ENCODE measurements around the gene TUBB2B.
A peak's percentile ranks its signal among the peaks of the same experiment; 100 is the strongest.

TUBB2B gene

GRCh38 chr6:3202999-3203696 is 24.3 kb downstream of the TUBB2B start:
- Histone ChIP-seq H3K9me3 (ENCODE audit: control insufficient read depth, low read length) (peaks cover 6% of the 10 kb centered on the region), H2BK5ac (ENCODE audit: low read depth, low read length, poor library complexity, severe bottlenecking) (no peak overlapping the region), H3K27me3 (ENCODE audit: control insufficient read depth in 1 of 2, insufficient read depth in 1 of 2, low read length in 2 of 2) (peaks cover 0 to 11% of the 10 kb centered on the region in 2 experiments), H2BK15ac (ENCODE audit: low read depth, poor library complexity, severe bottlenecking) (no peak overlapping the region), H3K4me1 (ENCODE audit: control insufficient read depth, insufficient read depth, low read depth, low read length) (peaks cover 1% of the 10 kb centered on the region), H2BK120ac (ENCODE audit: low read depth, low read length) (no peak overlapping the region), H2BK12ac (ENCODE audit: low read length in 2 of 2) (no peak overlapping the region), H3K18ac (ENCODE audit: low read depth in 1 of 2, low read length in 2 of 2) (no peak overlapping the region), H3K14ac (ENCODE audit: low read length in 2 of 2) (no peak overlapping the region), H4K91ac (ENCODE audit: low read length) (no peak overlapping the region), H3K79me1 (replicated peaks; ENCODE audit: low read length, poor library complexity, severe bottlenecking) (no peaks in the 10 kb centered on the region), H2AFZ (ENCODE audit: low read depth, low read length) (no peak overlapping the region), H3K4ac (ENCODE audit: low read depth in 1 of 2, low read length in 2 of 2) (no peak overlapping the region), H3K27ac (ENCODE audit: low read length, poor library complexity, severe bottlenecking) (no peak overlapping the region), H3K4me3 (ENCODE audit: insufficient read depth in 1 of 2, low read depth in 1 of 2, low read length in 2 of 2) (no peak overlapping the region), H3K23ac (ENCODE audit: low read length in 2 of 2) (no peak overlapping the region), H3K9ac (ENCODE audit: low read length) (no peak overlapping the region), H3K36me3 (ENCODE audit: control insufficient read depth in 1 of 2, insufficient read depth in 2 of 2, low read depth in 1 of 2, low read length in 2 of 2) (no peaks in the 10 kb centered on the region), H4K8ac (ENCODE audit: low read length) (no peak overlapping the region), H3K4me2 (ENCODE audit: low read length, poor library complexity, severe bottlenecking) (no peak overlapping the region), H2AK5ac (ENCODE audit: low read length, severe bottlenecking) (no peak overlapping the region)
- WGBS, result 82% methylated on average over 7 of the region's 7 CpGs
- DNase-seq, result peak; percentile 74

GRCh38 chr6:3201388-3201787 is 26.1 kb downstream of the TUBB2B start:
- Histone ChIP-seq H4K8ac (ENCODE audit: low read length) (no peak overlapping the region), H3K27ac (ENCODE audit: low read length, poor library complexity, severe bottlenecking) (no peak overlapping the region), H2AFZ (ENCODE audit: low read depth, low read length) (no peak overlapping the region), H2BK15ac (ENCODE audit: low read depth, poor library complexity, severe bottlenecking) (no peak overlapping the region), H2AK5ac (ENCODE audit: low read length, severe bottlenecking) (no peak overlapping the region), H3K9me3 (ENCODE audit: control insufficient read depth, low read length) (peaks cover 6% of the 10 kb centered on the region), H3K23ac (ENCODE audit: low read length in 2 of 2) (no peak overlapping the region), H2BK12ac (ENCODE audit: low read length in 2 of 2) (no peak overlapping the region), H3K9ac (ENCODE audit: low read length) (no peak overlapping the region), H3K4me2 (ENCODE audit: low read length, poor library complexity, severe bottlenecking) (no peak overlapping the region), H3K4me1 (ENCODE audit: control insufficient read depth, insufficient read depth, low read depth, low read length) (no peaks in the 10 kb centered on the region), H3K4me3 (ENCODE audit: insufficient read depth in 1 of 2, low read depth in 1 of 2, low read length in 2 of 2) (no peak overlapping the region), H3K4ac (ENCODE audit: low read depth in 1 of 2, low read length in 2 of 2) (no peak overlapping the region), H2BK120ac (ENCODE audit: low read depth, low read length) (no peak overlapping the region), H3K18ac (ENCODE audit: low read depth in 1 of 2, low read length in 2 of 2) (no peak overlapping the region), H3K27me3 (ENCODE audit: control insufficient read depth in 1 of 2, insufficient read depth in 1 of 2, low read length in 2 of 2) (peaks cover 0 to 11% of the 10 kb centered on the region in 2 experiments), H4K91ac (ENCODE audit: low read length) (no peak overlapping the region), H2BK5ac (ENCODE audit: low read depth, low read length, poor library complexity, severe bottlenecking) (no peak overlapping the region), H3K36me3 (ENCODE audit: control insufficient read depth in 1 of 2, insufficient read depth in 2 of 2, low read depth in 1 of 2, low read length in 2 of 2) (no peaks in the 10 kb centered on the region), H3K14ac (ENCODE audit: low read length in 2 of 2) (no peak overlapping the region), H3K79me1 (replicated peaks; ENCODE audit: low read length, poor library complexity, severe bottlenecking) (no peaks in the 10 kb centered on the region)
- WGBS, result 97% methylated on average over 1 of the region's 2 CpGs
- no peak for DNase-seq

GRCh38 chr6:3200682-3201081 is 26.8 kb downstream of the TUBB2B start:
- no peaks in the 10 kb centered on the region for H3K36me3 ChIP-seq (ENCODE audit: control insufficient read depth in 1 of 2, insufficient read depth in 2 of 2, low read depth in 1 of 2, low read length in 2 of 2)
- H2BK120ac ChIP-seq (ENCODE audit: low read depth, low read length), result no peak overlapping the region
- no peak overlapping the region for H2BK5ac ChIP-seq (ENCODE audit: low read depth, low read length, poor library complexity, severe bottlenecking)
- no peak overlapping the region for H4K8ac ChIP-seq (ENCODE audit: low read length)
- H3K9me3 ChIP-seq (ENCODE audit: control insufficient read depth, low read length), result peaks cover 6% of the 10 kb centered on the region
- peaks cover 5% of the 10 kb centered on the region for H3K4me1 ChIP-seq (ENCODE audit: control insufficient read depth, insufficient read depth, low read depth, low read length)
- H2BK12ac ChIP-seq (ENCODE audit: low read length in 2 of 2), result no peak overlapping the region
- H3K27ac ChIP-seq (ENCODE audit: low read length, poor library complexity, severe bottlenecking), result no peak overlapping the region
- H3K18ac ChIP-seq (ENCODE audit: low read depth in 1 of 2, low read length in 2 of 2), result no peak overlapping the region
- H3K4me3 ChIP-seq (ENCODE audit: insufficient read depth in 1 of 2, low read depth in 1 of 2, low read length in 2 of 2), result no peak overlapping the region
- H3K27me3 ChIP-seq (ENCODE audit: control insufficient read depth in 1 of 2, insufficient read depth in 1 of 2, low read length in 2 of 2), result peaks cover 0 to 11% of the 10 kb centered on the region in 2 experiments
- no peak overlapping the region for H3K4ac ChIP-seq (ENCODE audit: low read depth in 1 of 2, low read length in 2 of 2)
- no peaks in the 10 kb centered on the region for H3K79me1 ChIP-seq (replicated peaks; ENCODE audit: low read length, poor library complexity, severe bottlenecking)
- H3K4me2 ChIP-seq (ENCODE audit: low read length, poor library complexity, severe bottlenecking), result no peak overlapping the region
- H2BK15ac ChIP-seq (ENCODE audit: low read depth, poor library complexity, severe bottlenecking), result no peak overlapping the region
- no peak overlapping the region for H3K9ac ChIP-seq (ENCODE audit: low read length)
- H3K14ac ChIP-seq (ENCODE audit: low read length in 2 of 2), result no peak overlapping the region
- no peak overlapping the region for H2AFZ ChIP-seq (ENCODE audit: low read depth, low read length)
- no peak overlapping the region for H2AK5ac ChIP-seq (ENCODE audit: low read length, severe bottlenecking)
- no peak overlapping the region for H3K23ac ChIP-seq (ENCODE audit: low read length in 2 of 2)
- DNase-seq, result no peak
- H4K91ac ChIP-seq (ENCODE audit: low read length), result no peak overlapping the region

GRCh38 chr6:3199382-3199781 is 28.1 kb downstream of the TUBB2B start:
- no peak overlapping the region for H3K9ac ChIP-seq (ENCODE audit: low read length)
- no peak overlapping the region for H2BK120ac ChIP-seq (ENCODE audit: low read depth, low read length)
- no peak overlapping the region for H3K4me3 ChIP-seq (ENCODE audit: insufficient read depth in 1 of 2, low read depth in 1 of 2, low read length in 2 of 2)
- no peak overlapping the region for H3K14ac ChIP-seq (ENCODE audit: low read length in 2 of 2)
- H3K27ac ChIP-seq (ENCODE audit: low read length, poor library complexity, severe bottlenecking), result no peak overlapping the region
- H3K4me2 ChIP-seq (ENCODE audit: low read length, poor library complexity, severe bottlenecking), result no peak overlapping the region
- peaks cover 6% of the 10 kb centered on the region for H3K9me3 ChIP-seq (ENCODE audit: control insufficient read depth, low read length)
- no peak overlapping the region for H2BK15ac ChIP-seq (ENCODE audit: low read depth, poor library complexity, severe bottlenecking)
- no peak overlapping the region for H2AK5ac ChIP-seq (ENCODE audit: low read length, severe bottlenecking)
- H2BK5ac ChIP-seq (ENCODE audit: low read depth, low read length, poor library complexity, severe bottlenecking), result no peak overlapping the region
- DNase-seq, result no peak
- H2AFZ ChIP-seq (ENCODE audit: low read depth, low read length), result no peak overlapping the region
- H3K4ac ChIP-seq (ENCODE audit: low read depth in 1 of 2, low read length in 2 of 2), result no peak overlapping the region
- H3K79me1 ChIP-seq (replicated peaks; ENCODE audit: low read length, poor library complexity, severe bottlenecking), result no peaks in the 10 kb centered on the region
- H3K4me1 ChIP-seq (ENCODE audit: control insufficient read depth, insufficient read depth, low read depth, low read length), result peaks cover 8% of the 10 kb centered on the region
- no peak overlapping the region for H3K23ac ChIP-seq (ENCODE audit: low read length in 2 of 2)
- H4K8ac ChIP-seq (ENCODE audit: low read length), result no peak overlapping the region
- H3K27me3 ChIP-seq (ENCODE audit: control insufficient read depth in 1 of 2, insufficient read depth in 1 of 2, low read length in 2 of 2), result peaks cover 0 to 11% of the 10 kb centered on the region in 2 experiments
- H3K18ac ChIP-seq (ENCODE audit: low read depth in 1 of 2, low read length in 2 of 2), result no peak overlapping the region
- no peak overlapping the region for H4K91ac ChIP-seq (ENCODE audit: low read length)
- H3K36me3 ChIP-seq (ENCODE audit: control insufficient read depth in 1 of 2, insufficient read depth in 2 of 2, low read depth in 1 of 2, low read length in 2 of 2), result no peaks in the 10 kb centered on the region
- 92% methylated on average over 4 of the region's 5 CpGs for WGBS
- no peak overlapping the region for H2BK12ac ChIP-seq (ENCODE audit: low read length in 2 of 2)

Data from mesenchymal stem cell (in vitro differentiated cells and primary cell).